Right ventricle myocardium superior (tissue), 1 donor: ENCODE data around the gene ACBD5. TPM values are rescaled to one million over a fixed set of nuclear protein-coding genes. Genes with fewer than 3 reads are reported as not detected.
"Not testable (repeated sequence)": the region's sequence is repeated elsewhere in the genome, so short reads cannot be mapped to it uniquely, and the experiment has no call there.

Experiments
- ATAC-seq: fragments of 200-7000 bp; cut with Tn5 transposase; one replicate; pipeline ENCODE4 v1.9.1; 2020; ENCODE audit warnings: mild to moderate bottlenecking; ENCODE audit not compliant: poor library complexity
- DNase-seq: peaks from one replicate; pipeline ENCODE4 v3.0.0-alpha.2; 2020
- intact Hi-C: fragments of 100-400 bp; cut with DNase I; formaldehyde crosslinking; loops from one replicate; pipeline ENCODE4 v1.11.2; 2022
- total RNA-seq: library from RNA; stranded (reverse); fragmentation: NEBNext Ultra II Directional; extraction: Animal tissue kit (Norgen Biotek cat#: 25700); gene quantifications from one replicate; pipeline ENCODE4 v1.2.1, GENCODE V29; 2021
- donor health status: DM: no; HTN: yes; CAD: no; lungs with severe emphysema.

Gene ACBD5
- total RNA-seq, 1 donor from 2014 or later = 77.2 TPM

DNA sequence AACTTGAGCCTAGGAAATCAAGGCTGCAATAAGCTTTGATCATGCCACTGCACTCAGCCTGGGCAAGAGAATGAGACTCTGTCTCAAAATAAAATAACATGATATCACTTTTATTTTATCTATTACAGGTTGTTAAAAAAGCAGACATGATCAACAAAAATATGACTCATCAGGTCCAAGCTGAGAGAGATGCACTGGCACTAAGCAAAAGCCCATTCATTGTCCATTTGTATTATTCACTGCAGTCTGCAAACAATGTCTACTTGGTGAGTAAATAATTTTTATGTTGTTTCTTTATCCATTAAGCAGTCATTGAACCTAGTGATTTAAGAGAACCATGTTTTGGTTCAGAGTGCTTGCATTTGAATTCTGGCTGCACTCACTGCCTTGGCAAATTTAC lies 82.2 kb downstream of the ACBD5 start:
- ATAC-seq = no peak
- no peak for DNase-seq
- intact Hi-C loops = no loop called here

DNA sequence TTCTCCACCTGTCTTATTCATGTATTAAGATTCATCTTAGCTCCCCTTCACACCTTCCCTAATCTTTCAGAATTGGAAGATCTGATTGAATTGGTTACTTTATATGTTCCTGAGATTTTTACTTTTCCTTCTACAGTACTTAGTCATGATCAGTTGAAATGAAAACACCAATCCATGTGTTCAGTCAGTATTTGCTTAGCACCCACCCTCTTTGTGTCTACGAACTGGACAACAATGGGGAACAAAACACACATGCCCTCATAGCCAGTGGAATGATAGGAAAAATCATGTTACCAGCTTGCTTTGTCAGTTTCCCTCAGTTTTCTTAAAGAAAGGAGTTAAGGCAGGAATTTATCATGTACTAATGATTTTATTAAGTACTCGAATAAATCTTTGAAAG lies 83.4 kb downstream of the ACBD5 start:
- ATAC-seq (no peak), DNase-seq (no peak)
- intact Hi-C loops = no loop called here

DNA sequence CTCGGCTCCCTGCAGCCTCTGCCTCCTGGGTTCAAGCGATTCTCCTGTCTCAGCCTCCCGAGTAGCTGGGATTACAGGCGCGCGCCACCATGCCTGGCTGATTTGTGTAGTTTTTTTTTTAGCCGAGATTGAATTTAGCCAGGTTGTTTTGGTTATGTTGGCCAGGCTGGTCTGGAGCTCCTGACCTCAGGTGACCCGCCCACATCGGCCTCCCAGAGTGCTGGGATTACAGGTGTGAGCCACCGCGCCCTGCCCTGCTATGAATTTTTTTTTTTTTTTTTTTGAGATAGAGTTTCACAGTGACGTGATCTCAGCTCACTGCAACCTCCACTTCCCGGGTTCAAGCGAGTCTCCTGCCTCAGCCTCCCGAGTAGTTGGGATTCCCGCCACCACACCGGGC lies 84.0 kb downstream of the ACBD5 start:
- intact Hi-C loops, ATAC-seq, DNase-seq: not testable (repeated sequence)

GRCh38 chr10:27155066-27155754 lies 85.4 kb downstream of the ACBD5 start, which contains the start of gene MASTL:
Gene MASTL (plus strand): TSS chr10:27155352. CDS start chr10:27155427, 75 bp downstream.
- intact Hi-C loops = no loop called here
- ATAC-seq (peak; percentile 97), DNase-seq (peak; percentile 96)

DNA sequence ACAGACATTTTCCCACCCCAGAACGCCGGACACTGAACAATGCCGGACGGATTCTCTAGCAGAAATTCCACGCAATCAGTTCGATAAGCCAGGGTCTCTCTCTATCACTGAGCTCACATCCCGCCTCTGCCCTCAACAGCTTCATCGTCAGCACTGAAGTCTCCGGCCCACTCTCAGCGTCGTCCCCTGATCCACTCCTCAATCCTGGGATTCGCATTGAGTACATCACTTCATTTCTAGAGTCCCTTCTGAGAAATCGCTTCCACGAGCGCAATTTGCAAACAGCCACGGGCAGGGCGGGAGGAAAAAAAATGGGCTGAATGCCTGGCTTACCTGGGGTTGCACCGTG lies 86.8 kb downstream of the ACBD5 start:
- peak; percentile 1 for ATAC-seq
- intact Hi-C loops = no loop called here
- DNase-seq = no peak

- no peak for DNase-seq
- no peak for ATAC-seq
- intact Hi-C loops = no loop called here
Measured at GRCh38 chr10:27153329-27153728, 87.3 kb downstream of the ACBD5 start.

DNA sequence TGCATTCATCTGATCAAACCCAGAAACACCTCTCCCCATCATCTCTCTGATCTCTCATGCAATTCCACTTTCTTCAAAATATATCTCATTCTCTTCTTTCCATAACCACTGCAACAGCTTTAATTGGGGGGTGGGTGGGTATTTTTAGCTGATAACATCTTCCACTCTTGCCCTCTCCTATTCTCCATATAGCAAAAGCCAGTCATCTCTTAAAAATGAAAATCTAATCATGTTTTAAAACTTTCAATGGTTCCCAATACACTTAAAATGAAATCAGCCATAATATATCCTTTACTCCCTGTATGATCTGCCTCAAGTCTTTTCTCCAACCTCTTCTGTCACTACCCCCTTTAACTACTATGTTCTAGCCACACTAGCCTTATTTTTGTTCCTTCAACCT lies 87.9 kb downstream of the ACBD5 start:
- DNase-seq (no peak), ATAC-seq (no peak)
- intact Hi-C loops = no loop called here

GRCh38 chr10:27150261-27150660 lies 90.3 kb downstream of the ACBD5 start:
- DNase-seq (no peak), ATAC-seq (no peak)
- intact Hi-C loops = no loop called here

DNA sequence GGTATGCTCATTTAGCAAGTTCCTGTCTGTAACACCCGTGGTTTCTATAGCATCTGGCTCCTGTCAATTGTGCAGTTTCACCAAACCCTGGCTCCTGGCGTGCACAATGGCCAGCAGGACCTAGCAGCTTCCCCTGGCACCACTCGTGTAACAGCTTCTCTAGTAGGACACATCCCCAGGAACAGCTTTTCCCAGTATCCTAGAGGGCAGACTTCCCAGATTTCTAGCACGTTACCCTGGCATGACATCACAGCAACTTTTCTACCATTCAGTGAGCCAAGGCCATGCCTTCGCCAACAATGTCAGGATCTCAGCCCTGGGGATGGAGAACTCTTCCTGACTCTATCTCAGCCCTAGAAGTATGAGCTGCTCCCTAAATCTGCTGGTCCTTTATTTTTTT lies 92.9 kb downstream of the ACBD5 start:
- DNase-seq = no peak
- intact Hi-C loops = no loop called here
- peak; percentile 86 for ATAC-seq

GRCh38 chr10:27145937-27146336 lies 94.7 kb downstream of the ACBD5 start:
- intact Hi-C loops = no loop called here
- no peak for DNase-seq
- ATAC-seq = no peak

Other genes with a start within 250 kb of the ACBD5 start
- gene ANKRD26, start 140.3 kb downstream of the ACBD5 start, total RNA-seq = 10.5 TPM
- 89.5 TPM for gene YME1L1, start 86.4 kb downstream of the ACBD5 start, total RNA-seq
- gene MASTL, start 85.4 kb downstream of the ACBD5 start, total RNA-seq = 1.6 TPM